A673 (cell line): Measurements from ENCODE around the gene PPP4C. TPM values are rescaled to one million over a fixed set of nuclear protein-coding genes. Genes with fewer than 3 reads are reported as not detected.

Experiments used
- BruUV-seq: library from RNA; stranded (reverse); fragments of 400-500 nt; replicated peaks from 2 replicates; lab custom pipeline; 2021; lab: Mats Ljungman, UMichigan
- CTCF ChIA-PET: fragments of 300-600 bp; sonication (Branson Sonifier 250); formaldehyde crosslinking; loops from one replicate; lab custom pipeline; 2022; ENCODE audit warnings: antibody characterized with exemption; lab: Charles Lee
- POLR2A ChIA-PET: fragments of 300-600 bp; sonication (Branson Sonifier 250); formaldehyde crosslinking; loops from one replicate; lab custom pipeline; 2022; ENCODE audit warnings: antibody characterized with exemption; ENCODE audit not compliant: low non-redundant PET; lab: Charles Lee
- DNase-seq: peaks from one replicate; pipeline ENCODE4 v3.0.0-alpha.2; 2015; ENCODE audit warnings: low spot score
- H3K27ac ChIP-seq: fragments of 200-600 bp; sonication (generic); 2 replicates; pipeline ENCODE4 v1.5.1; 2016; ENCODE audit warnings: mixed run types, low read depth, mild to moderate bottlenecking, mixed read lengths, antibody characterized with exemption, low read length; ENCODE audit not compliant: poor library complexity, severe bottlenecking
- H3K27me3 ChIP-seq: fragments of 200-600 bp; sonication (generic); replicated peaks from 2 replicates; pipeline ENCODE4 v1.6.1; 2017; ENCODE audit warnings: mixed run types, low read depth, mild to moderate bottlenecking, mixed read lengths, antibody characterized with exemption, low read length; ENCODE audit not compliant: insufficient read depth, poor library complexity
- H3K36me3 ChIP-seq: fragments of 200-600 bp; sonication (generic); 2 replicates; pipeline ENCODE4 v1.6.1; 2016; ENCODE audit warnings: mixed run types, mild to moderate bottlenecking, mixed read lengths, antibody characterized with exemption, low read length; ENCODE audit not compliant: insufficient read depth, poor library complexity, severe bottlenecking
- H3K4me1 ChIP-seq: fragments of 200-600 bp; sonication (generic); 2 replicates; pipeline ENCODE4 v1.6.1; 2017; ENCODE audit warnings: mixed run types, mild to moderate bottlenecking, mixed read lengths, antibody characterized with exemption, low read length; ENCODE audit not compliant: insufficient read depth, poor library complexity, severe bottlenecking
- H3K4me3 ChIP-seq: fragments of 200-600 bp; sonication (generic); 2 replicates; pipeline ENCODE4 v1.5.1; 2016; ENCODE audit warnings: low read depth, mixed run types, mild to moderate bottlenecking, mixed read lengths, low read length; ENCODE audit not compliant: poor library complexity, severe bottlenecking
- H3K9me3 ChIP-seq: fragments of 200-600 bp; sonication (generic); 2 replicates; pipeline ENCODE4 v1.6.1; 2016; ENCODE audit warnings: mixed run types, low read depth, mild to moderate bottlenecking, mixed read lengths, antibody characterized with exemption, low read length; ENCODE audit not compliant: poor library complexity, severe bottlenecking
- CTCF ChIP-seq: fragments of 300-800, 200-600 bp; sonication (generic); conservative IDR thresholded peaks from 2 replicates; pipeline ENCODE4 v1.5.1; 2017; ENCODE audit warnings: low read depth, mild to moderate bottlenecking, antibody characterized with exemption, low read length, moderate library complexity, mixed read lengths
- EZH2 ChIP-seq: fragments of 200-600 bp; sonication (generic); IDR thresholded peaks from 2 replicates; pipeline ENCODE4 v1.6.1; 2017; ENCODE audit warnings: borderline replicate concordance, low read depth, mild to moderate bottlenecking, mixed read lengths, antibody characterized with exemption, low read length; ENCODE audit not compliant: poor library complexity, severe bottlenecking
- intact Hi-C: fragments of 100-400 bp; cut with micrococcal nuclease; formaldehyde crosslinking; loops from one replicate; pipeline ENCODE4 v1.10.0; 2022; ENCODE audit not compliant: unreplicated experiment
- total RNA-seq: library from RNA; stranded (reverse); gene quantifications from 2 replicates; pipeline ENCODE4 v1.2.3, GENCODE V29; 2021

The PPP4C gene
- total RNA-seq, 1 experiment from 2014 or later: 122 TPM

GRCh38 chr16:30115238-30115637 lies 39.4 kb downstream of the PPP4C start:
- H3K4me1 ChIP-seq: no peaks in the 10 kb centered on the region
- intact Hi-C loops: no loop called here
- H3K9me3 ChIP-seq: no peaks in the 10 kb centered on the region
- H3K27me3 ChIP-seq: no peaks in the 10 kb centered on the region
- BruUV-seq: no TSS peak
- ChIA-PET CTCF (interaction anchor here (0.7 kb wide), 1 partner anchor 579 kb away, joined by 3 read pairs; no protein-coding TSS in a partner anchor), POLR2A (no interaction called here)
- H3K36me3 ChIP-seq: peaks cover 16% of the 10 kb centered on the region
- H3K27ac ChIP-seq: no peak overlapping the region
- no peak for DNase-seq
- no peak for TF ChIP-seq EZH2
- TF ChIP-seq CTCF: no peak
- no peak overlapping the region for H3K4me3 ChIP-seq

- no peak for TF ChIP-seq EZH2
- no peak for TF ChIP-seq CTCF
- Histone ChIP-seq H3K9me3 (no peaks in the 10 kb centered on the region), H3K36me3 (peaks cover 16% of the 10 kb centered on the region), H3K4me3 (no peak overlapping the region), H3K4me1 (no peaks in the 10 kb centered on the region), H3K27me3 (no peaks in the 10 kb centered on the region), H3K27ac (no peak overlapping the region)
- intact Hi-C loops: no loop called here
- BruUV-seq: no TSS peak
- ChIA-PET CTCF (no interaction called here), POLR2A (no interaction called here)
- no peak for DNase-seq
Observed at GRCh38 chr16:30116291-30117207, 40.8 kb downstream of the PPP4C start.

GRCh38 chr16:30117768-30118167 lies 42.0 kb downstream of the PPP4C start:
- POLR2A ChIA-PET: no interaction called here

More at GRCh38 chr16:30117768-30118167, 42.0 kb downstream of the PPP4C start:
- intact Hi-C loops: no loop called here
- BruUV-seq: no TSS peak
- Histone ChIP-seq H3K36me3 (peaks cover 16% of the 10 kb centered on the region), H3K27ac (no peak overlapping the region), H3K4me1 (no peaks in the 10 kb centered on the region), H3K9me3 (no peaks in the 10 kb centered on the region), H3K4me3 (no peak overlapping the region), H3K27me3 (no peaks in the 10 kb centered on the region)
- DNase-seq: no peak
- no peak for TF ChIP-seq EZH2
- TF ChIP-seq CTCF: no peak
- CTCF ChIA-PET: no interaction called here
